Loucy (cell line): ENCODE results near the gene LDLRAD4.

ENCODE experiments used
- H2AFZ ChIP-seq: fragments of 200-600 bp; sonication (generic); 2 replicates; pipeline ENCODE4 v1.6.0; 2016; ENCODE audit warnings: antibody characterized with exemption, mild to moderate bottlenecking, low read length, moderate library complexity
- H3F3A ChIP-seq: fragments of 200-600 bp; 2 replicates; pipeline ENCODE4 v1.6.0; 2016; ENCODE audit warnings: antibody characterized with exemption, low read depth, mild to moderate bottlenecking
- H3K27me3 ChIP-seq: fragments of 200-600 bp; sonication (generic); 2 replicates; pipeline ENCODE4 v1.6.1; 2014; ENCODE audit warnings: low read length, mild to moderate bottlenecking; ENCODE audit not compliant: insufficient read depth, poor library complexity, severe bottlenecking
- H3K36me3 ChIP-seq: fragments of 200-600 bp; sonication (generic); 2 replicates; pipeline ENCODE4 v1.6.1; 2016; ENCODE audit warnings: low read length; ENCODE audit not compliant: insufficient read depth
- H3K4me1 ChIP-seq: fragments of 200-600 bp; sonication (generic); 2 replicates; pipeline ENCODE4 v1.5.1; 2014; ENCODE audit warnings: low read length, mild to moderate bottlenecking; ENCODE audit not compliant: insufficient read depth, poor library complexity, severe bottlenecking
- H3K4me2 ChIP-seq: fragments of 200-600 bp; sonication (generic); 2 replicates; pipeline ENCODE4 v1.6.0; 2014; ENCODE audit warnings: antibody characterized with exemption, low read length, low read depth, mild to moderate bottlenecking; ENCODE audit not compliant: poor library complexity, severe bottlenecking
- H3K4me3 ChIP-seq: fragments of 200-600 bp; sonication (generic); 2 replicates; pipeline ENCODE4 v1.5.1; 2014; ENCODE audit warnings: low read length, mild to moderate bottlenecking, mixed read lengths; ENCODE audit not compliant: poor library complexity, severe bottlenecking
- H3K79me2 ChIP-seq: fragments of 200-600 bp; sonication (generic); 2 replicates; pipeline ENCODE4 v1.6.1; 2014; ENCODE audit warnings: low read length; ENCODE audit not compliant: insufficient read depth
- H3K9ac ChIP-seq: fragments of 200-600 bp; sonication (generic); 2 replicates; pipeline ENCODE4 v1.6.0; 2014; ENCODE audit warnings: mild to moderate bottlenecking, low read depth, low read length, moderate library complexity; ENCODE audit not compliant: poor library complexity, severe bottlenecking
- H3K9me2 ChIP-seq: fragments of 200-600 bp; sonication (generic); replicated peaks from 2 replicates; pipeline ENCODE4 v1.6.1; 2016; ENCODE audit warnings: low read depth, low read length, mixed read lengths
- H3K9me3 ChIP-seq: fragments of 200-600 bp; sonication (generic); 2 replicates; pipeline ENCODE4 v1.6.1; 2014; ENCODE audit warnings: mild to moderate bottlenecking, antibody characterized with exemption, low read length, low read depth; ENCODE audit not compliant: insufficient read depth
- H4K20me1 ChIP-seq: fragments of 200-600 bp; sonication (generic); 2 replicates; pipeline ENCODE4 v1.6.0; 2014; ENCODE audit warnings: antibody characterized with exemption, low read length, mild to moderate bottlenecking; ENCODE audit not compliant: insufficient read depth, poor library complexity, severe bottlenecking
- EZH2phosphoT487 ChIP-seq: fragments of 200-600 bp; IDR thresholded peaks from 2 replicates; pipeline ENCODE4 v1.6.1; 2018; ENCODE audit warnings: antibody characterized with exemption, mild to moderate bottlenecking, moderate library complexity, borderline replicate concordance
- TF ChIP-seq, protein P1 (sequence below): fragments of 200-600 bp; sonication (generic); conservative IDR thresholded peaks from 2 replicates; pipeline ENCODE4 v1.5.1; 2014; ENCODE audit warnings: mild to moderate bottlenecking, antibody characterized with exemption, low read length

The LDLRAD4 gene

DNA sequence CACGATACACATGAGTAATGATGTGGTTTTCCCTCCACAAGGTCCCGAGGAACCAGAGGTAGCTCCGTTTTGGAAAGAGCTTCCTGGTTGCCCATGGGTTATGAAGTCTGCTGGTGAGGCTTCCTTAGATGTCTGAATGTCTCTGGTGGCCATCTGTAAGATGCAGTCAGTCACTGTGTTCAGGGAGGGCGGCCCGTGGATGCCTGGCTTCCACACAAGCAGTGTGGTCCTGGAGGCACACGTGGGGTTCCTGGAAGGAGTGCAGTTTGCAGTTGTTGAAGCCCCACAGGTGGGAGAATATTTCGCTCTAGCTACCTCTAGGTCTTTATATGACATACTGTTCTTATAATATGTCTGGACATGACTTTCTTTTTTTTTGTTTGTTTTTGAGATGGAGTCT lies 298.8 kb downstream of the LDLRAD4 start:
- no peak overlapping the region for H3K4me3 ChIP-seq
- H3K4me1 ChIP-seq = peaks cover 29% of the 10 kb centered on the region
- TF ChIP-seq, protein P1, sequence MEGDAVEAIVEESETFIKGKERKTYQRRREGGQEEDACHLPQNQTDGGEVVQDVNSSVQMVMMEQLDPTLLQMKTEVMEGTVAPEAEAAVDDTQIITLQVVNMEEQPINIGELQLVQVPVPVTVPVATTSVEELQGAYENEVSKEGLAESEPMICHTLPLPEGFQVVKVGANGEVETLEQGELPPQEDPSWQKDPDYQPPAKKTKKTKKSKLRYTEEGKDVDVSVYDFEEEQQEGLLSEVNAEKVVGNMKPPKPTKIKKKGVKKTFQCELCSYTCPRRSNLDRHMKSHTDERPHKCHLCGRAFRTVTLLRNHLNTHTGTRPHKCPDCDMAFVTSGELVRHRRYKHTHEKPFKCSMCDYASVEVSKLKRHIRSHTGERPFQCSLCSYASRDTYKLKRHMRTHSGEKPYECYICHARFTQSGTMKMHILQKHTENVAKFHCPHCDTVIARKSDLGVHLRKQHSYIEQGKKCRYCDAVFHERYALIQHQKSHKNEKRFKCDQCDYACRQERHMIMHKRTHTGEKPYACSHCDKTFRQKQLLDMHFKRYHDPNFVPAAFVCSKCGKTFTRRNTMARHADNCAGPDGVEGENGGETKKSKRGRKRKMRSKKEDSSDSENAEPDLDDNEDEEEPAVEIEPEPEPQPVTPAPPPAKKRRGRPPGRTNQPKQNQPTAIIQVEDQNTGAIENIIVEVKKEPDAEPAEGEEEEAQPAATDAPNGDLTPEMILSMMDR = no peak
- no peak for TF ChIP-seq EZH2phosphoT487
- 0 out of 2 replicates have a peak, but pooled peaks cover 6% of the 10 kb centered on the region for H3K9me3 ChIP-seq
- peaks cover 6% of the 10 kb centered on the region; the same call in 1 of the 2 replicates for H3K36me3 ChIP-seq
- no peak overlapping the region for H3K4me2 ChIP-seq
- peaks cover 11% of the 10 kb centered on the region; the same call in 1 of the 2 replicates for H3K79me2 ChIP-seq
- H3F3A ChIP-seq = peaks cover 4% of the 10 kb centered on the region; the same call in 1 of the 2 replicates
- no peak overlapping the region for H3K9ac ChIP-seq
- H4K20me1 ChIP-seq = no peaks in the 10 kb centered on the region
- H2AFZ ChIP-seq = no peak overlapping the region
- no peaks in the 10 kb centered on the region for H3K9me2 ChIP-seq
- no peaks in the 10 kb centered on the region for H3K27me3 ChIP-seq

DNA sequence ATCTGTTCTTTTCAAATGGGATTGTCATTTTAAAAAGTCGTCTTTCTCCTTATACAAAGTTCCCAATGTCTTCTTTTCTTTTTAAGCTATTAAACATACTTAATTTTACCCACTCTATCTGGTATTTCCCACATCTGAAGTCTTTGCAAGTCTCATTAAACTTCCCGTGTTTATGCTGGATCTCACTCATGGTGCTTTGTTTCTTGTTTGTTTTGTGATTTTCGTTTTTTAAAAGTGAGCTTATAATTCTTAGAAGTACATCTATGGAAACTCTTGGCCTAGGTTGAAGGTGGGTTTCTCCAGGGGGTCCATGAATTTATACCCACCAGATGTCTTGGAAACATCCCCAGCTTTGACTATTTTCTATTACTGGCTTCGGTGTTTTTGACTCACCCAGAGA lies 299.8 kb downstream of the LDLRAD4 start:
- no peak overlapping the region for H2AFZ ChIP-seq
- H3K4me1 ChIP-seq = peaks cover 19% of the 10 kb centered on the region
- H3K4me2 ChIP-seq = no peak overlapping the region
- no peaks in the 10 kb centered on the region; the same call in 1 of the 2 replicates for H3F3A ChIP-seq
- H3K27me3 ChIP-seq = no peaks in the 10 kb centered on the region
- peaks cover 6% of the 10 kb centered on the region; the same call in 1 of the 2 replicates for H3K36me3 ChIP-seq
- H3K9me3 ChIP-seq = 0 out of 2 replicates have a peak, but pooled peaks cover 6% of the 10 kb centered on the region
- no peak overlapping the region for H3K4me3 ChIP-seq
- H3K79me2 ChIP-seq = peaks cover 17% of the 10 kb centered on the region; the same call in 1 of the 2 replicates
- H4K20me1 ChIP-seq = no peaks in the 10 kb centered on the region
- H3K9ac ChIP-seq = no peak overlapping the region
- H3K9me2 ChIP-seq = no peaks in the 10 kb centered on the region
- TF ChIP-seq EZH2phosphoT487 = no peak
- TF ChIP-seq, protein P1 = no peak

DNA sequence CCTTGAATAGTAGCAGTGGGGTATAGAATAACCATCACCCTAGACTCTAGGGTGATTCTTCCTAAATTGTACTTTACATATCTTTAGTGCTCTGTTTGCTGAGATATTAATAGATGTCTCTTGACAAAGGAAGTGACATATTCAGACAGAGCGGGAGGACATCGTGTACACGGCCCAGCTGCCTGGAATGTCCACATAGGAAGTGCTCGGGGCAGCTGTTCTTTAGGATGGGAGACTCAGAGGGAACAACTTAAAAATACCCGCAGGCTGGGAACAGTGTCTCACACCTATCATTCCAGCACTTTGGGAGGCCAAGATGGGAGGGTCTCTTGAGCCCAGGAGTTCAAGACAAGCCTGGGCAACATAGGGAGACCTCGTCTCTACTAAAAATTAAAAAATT lies 301.7 kb downstream of the LDLRAD4 start:
- peaks cover 11% of the 10 kb centered on the region; the same call in 1 of the 2 replicates for H3K79me2 ChIP-seq
- no peak overlapping the region for H2AFZ ChIP-seq
- no peak overlapping the region for H3K4me3 ChIP-seq
- no peak overlapping the region for H3K9ac ChIP-seq
- no peaks in the 10 kb centered on the region for H3K9me2 ChIP-seq
- TF ChIP-seq EZH2phosphoT487 = no peak
- TF ChIP-seq, protein P1 = no peak
- H3K9me3 ChIP-seq = 0 out of 2 replicates have a peak, but pooled peaks cover 6% of the 10 kb centered on the region
- peaks cover 6% of the 10 kb centered on the region; the same call in 1 of the 2 replicates for H3K36me3 ChIP-seq
- H3K4me2 ChIP-seq = no peak overlapping the region
- no peaks in the 10 kb centered on the region for H3K27me3 ChIP-seq
- H3F3A ChIP-seq = no peaks in the 10 kb centered on the region
- no peaks in the 10 kb centered on the region for H4K20me1 ChIP-seq
- peaks cover under 1% of the 10 kb centered on the region for H3K4me1 ChIP-seq
